GM13977 (cell line): ENCODE measurements around the gene ADGB.

Experiments
- DNase-seq: peaks from one replicate; pipeline ENCODE4 v3.0.0; 2012; ENCODE audit warnings: low spot score
- in situ Hi-C: fragments of 300-500 bp; cut with MboI; formaldehyde crosslinking; loops from one replicate; pipeline ENCODE4 v1.12.0; 2022; ENCODE audit warnings: low sequenced_read_pairs, low pct_unique_long_range_greater_than_20kb, mixed read lengths, inconsistent platforms; ENCODE audit not compliant: unreplicated experiment
- TF ChIP-seq, protein P1 (sequence below): IDR thresholded peaks from 2 replicates; pipeline ENCODE4 v1.5.1; 2012; ENCODE audit warnings: mild to moderate bottlenecking, control low read depth; ENCODE audit not compliant: insufficient read depth; ENCODE audit errors: extremely low read depth, missing control alignments

The ADGB gene

DNA sequence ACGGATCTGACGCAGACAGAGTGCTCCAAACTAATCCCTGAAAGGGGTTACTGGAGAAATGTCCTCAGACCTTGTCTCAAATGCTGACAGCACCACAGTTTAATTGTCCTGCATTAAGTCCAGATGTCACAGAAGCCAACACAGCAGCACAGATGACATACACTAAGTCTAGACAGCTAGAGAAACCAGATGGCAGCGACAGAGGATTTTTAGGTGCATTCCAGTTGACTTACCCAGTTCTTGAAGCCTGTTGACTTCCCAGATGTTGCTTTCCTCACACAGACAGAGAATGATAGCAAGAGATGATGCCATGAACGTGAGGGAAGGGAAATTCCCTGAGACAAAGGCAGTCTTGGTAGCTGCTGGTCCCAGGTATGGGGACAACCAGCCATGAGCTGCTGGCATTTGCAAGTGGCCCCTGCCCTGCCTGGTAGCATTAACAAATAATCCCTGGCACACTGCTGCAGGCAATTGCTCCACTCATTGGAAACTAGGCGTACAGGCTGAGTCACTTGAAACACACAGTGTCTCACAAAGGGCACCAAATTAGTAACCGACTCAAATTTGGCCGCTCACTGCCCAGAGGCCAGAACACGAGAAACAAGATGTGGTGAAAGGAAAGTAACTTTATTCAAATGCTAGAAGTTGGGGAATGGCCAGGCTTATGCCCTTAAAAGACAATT is 52.2 kb downstream of the ADGB start:
- in situ Hi-C loops = no loop called here
- TF ChIP-seq, protein P1, sequence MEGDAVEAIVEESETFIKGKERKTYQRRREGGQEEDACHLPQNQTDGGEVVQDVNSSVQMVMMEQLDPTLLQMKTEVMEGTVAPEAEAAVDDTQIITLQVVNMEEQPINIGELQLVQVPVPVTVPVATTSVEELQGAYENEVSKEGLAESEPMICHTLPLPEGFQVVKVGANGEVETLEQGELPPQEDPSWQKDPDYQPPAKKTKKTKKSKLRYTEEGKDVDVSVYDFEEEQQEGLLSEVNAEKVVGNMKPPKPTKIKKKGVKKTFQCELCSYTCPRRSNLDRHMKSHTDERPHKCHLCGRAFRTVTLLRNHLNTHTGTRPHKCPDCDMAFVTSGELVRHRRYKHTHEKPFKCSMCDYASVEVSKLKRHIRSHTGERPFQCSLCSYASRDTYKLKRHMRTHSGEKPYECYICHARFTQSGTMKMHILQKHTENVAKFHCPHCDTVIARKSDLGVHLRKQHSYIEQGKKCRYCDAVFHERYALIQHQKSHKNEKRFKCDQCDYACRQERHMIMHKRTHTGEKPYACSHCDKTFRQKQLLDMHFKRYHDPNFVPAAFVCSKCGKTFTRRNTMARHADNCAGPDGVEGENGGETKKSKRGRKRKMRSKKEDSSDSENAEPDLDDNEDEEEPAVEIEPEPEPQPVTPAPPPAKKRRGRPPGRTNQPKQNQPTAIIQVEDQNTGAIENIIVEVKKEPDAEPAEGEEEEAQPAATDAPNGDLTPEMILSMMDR = no peak

DNA sequence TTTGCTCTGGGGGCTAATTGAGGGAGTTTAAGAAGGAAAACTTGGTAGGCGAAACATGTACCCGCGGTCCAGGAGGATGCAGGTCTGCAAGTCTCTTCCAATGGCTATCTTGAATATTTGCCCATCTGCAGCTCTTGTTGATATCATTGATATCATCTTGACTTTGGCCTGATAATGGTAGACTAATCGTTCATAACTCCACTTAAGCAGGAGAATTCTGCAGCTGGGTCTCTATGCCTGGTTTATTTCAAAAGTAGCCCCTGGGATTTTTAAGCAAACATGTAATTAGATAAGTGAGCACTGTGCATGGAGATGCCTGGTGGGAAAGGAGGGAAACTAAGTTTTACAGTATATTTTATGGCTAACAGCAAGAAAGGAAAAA is 52.7 kb downstream of the ADGB start:
- TF ChIP-seq, protein P1 = no peak
- in situ Hi-C loops = no loop called here
- DNase-seq = no peak

More for the DNA sequence above, 52.2 kb downstream of the ADGB start:
- DNase-seq = no peak

- in situ Hi-C loops = no loop called here
- no peak for DNase-seq
- TF ChIP-seq, protein P1 = no peak
Measured at GRCh38 chr6:146657432-146657831, 58.7 kb downstream of the ADGB start.

GRCh38 chr6:146664871-146665360 is 66.1 kb downstream of the ADGB start:
- TF ChIP-seq, protein P1 = no peak
- DNase-seq = no peak
- in situ Hi-C loops = no loop called here

DNA sequence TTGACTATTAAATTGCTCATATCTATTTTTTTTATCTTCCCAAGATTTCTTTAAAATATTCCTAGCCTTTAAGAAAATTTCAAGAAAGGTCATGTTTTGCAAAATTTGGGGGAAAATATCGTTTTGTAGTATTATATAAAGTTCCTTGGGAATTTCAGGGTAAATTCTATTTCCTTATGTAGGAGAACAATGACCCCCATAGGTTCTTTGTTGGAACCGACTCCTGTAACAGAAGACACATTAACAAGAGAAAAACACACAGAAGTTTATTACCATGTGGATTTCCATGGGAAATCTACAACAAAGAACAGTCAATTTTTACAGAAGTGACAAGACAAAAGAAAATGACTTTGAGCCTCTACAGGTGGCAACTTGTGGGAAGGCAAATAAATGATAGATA is 68.1 kb downstream of the ADGB start:
- in situ Hi-C loops = no loop called here
- no peak for DNase-seq
- TF ChIP-seq, protein P1 = no peak

DNA sequence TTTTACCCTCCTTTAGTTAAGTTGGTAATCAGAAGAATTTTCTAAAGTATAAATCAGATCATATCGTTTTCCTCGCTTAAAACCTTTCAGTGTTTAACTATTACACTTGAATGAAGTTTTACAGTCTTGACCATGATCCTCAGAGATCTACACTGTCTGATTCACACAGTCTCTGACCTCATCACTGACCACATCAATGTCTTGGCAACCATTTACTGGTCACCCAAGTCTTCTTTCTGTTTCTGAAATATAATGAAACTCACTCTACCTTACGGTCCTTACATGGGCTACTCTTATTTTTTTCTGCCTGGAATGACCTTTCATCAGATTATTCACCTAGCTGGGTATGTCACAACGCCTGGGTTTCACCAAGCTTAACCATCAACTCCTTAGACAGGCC is 71.4 kb downstream of the ADGB start:
- in situ Hi-C loops = no loop called here
- DNase-seq = no peak
- TF ChIP-seq, protein P1 = no peak
